Nephron (organoid): Measurements from ENCODE around the gene RCSD1.

Experiments used
- H3K27ac Mint-ChIP-seq, 3 experiments: 2 replicates each; pipeline ENCODE4 v1.8.0; 2020; ENCODE audit warnings: mixed read lengths in 3 of 3, mild to moderate bottlenecking in 2 of 3, moderate library complexity in 1 of 3
- H3K27me3 Mint-ChIP-seq: 2 replicates; pipeline ENCODE4 v1.8.0; 2021; ENCODE audit warnings: low read depth, mild to moderate bottlenecking, moderate library complexity, mixed read lengths
- H3K36me3 Mint-ChIP-seq: 2 replicates; pipeline ENCODE4 v1.8.0; 2020; ENCODE audit warnings: low read depth, mixed read lengths
- H3K4me1 Mint-ChIP-seq: 2 replicates; pipeline ENCODE4 v1.8.0; 2020; ENCODE audit warnings: mixed read lengths
- H3K4me3 Mint-ChIP-seq, 3 experiments: 2 replicates each; pipeline ENCODE4 v1.8.0; 2020; ENCODE audit warnings: mild to moderate bottlenecking in 3 of 3, mixed read lengths in 3 of 3, moderate library complexity in 2 of 3
- H3K9me3 Mint-ChIP-seq: 2 replicates; pipeline ENCODE4 v1.8.0; 2020; ENCODE audit warnings: mixed read lengths
- CTCF ChIP-seq, 3 experiments: fragments of 200-600 bp; sonication (generic); IDR thresholded peaks; one replicate each; pipeline ENCODE4 v1.5.0; 2021; ENCODE audit warnings: antibody characterized with exemption in 3 of 3; ENCODE audit not compliant: unreplicated experiment in 3 of 3

The RCSD1 gene

GRCh38 chr1:167654975-167655575 lies 25.0 kb downstream of the RCSD1 start:
- H3K27me3 Mint-ChIP-seq = peaks cover 12% of the 10 kb centered on the region
- peaks cover 51% of the 10 kb centered on the region for H3K4me1 Mint-ChIP-seq
- H3K27ac Mint-ChIP-seq = peak overlapping the region in 1 of 3 experiments; percentile 3
- H3K36me3 Mint-ChIP-seq = no peaks in the 10 kb centered on the region
- H3K9me3 Mint-ChIP-seq = no peaks in the 10 kb centered on the region
- H3K4me3 Mint-ChIP-seq = no peak overlapping the region
- TF ChIP-seq CTCF (IDR thresholded peaks at IDR 0.05; ENCODE audit: unreplicated experiment in 3 of 3) = no peak

- H3K27me3 Mint-ChIP-seq = peaks cover 9% of the 10 kb centered on the region
- H3K27ac Mint-ChIP-seq = no peak overlapping the region
- H3K4me1 Mint-ChIP-seq = peaks cover 48% of the 10 kb centered on the region
- TF ChIP-seq CTCF (IDR thresholded peaks at IDR 0.05; ENCODE audit: unreplicated experiment in 3 of 3) = no peak
- no peaks in the 10 kb centered on the region for H3K9me3 Mint-ChIP-seq
- no peak overlapping the region for H3K4me3 Mint-ChIP-seq
- no peaks in the 10 kb centered on the region for H3K36me3 Mint-ChIP-seq
Observed at GRCh38 chr1:167656657-167657056, 26.6 kb downstream of the RCSD1 start.

DNA sequence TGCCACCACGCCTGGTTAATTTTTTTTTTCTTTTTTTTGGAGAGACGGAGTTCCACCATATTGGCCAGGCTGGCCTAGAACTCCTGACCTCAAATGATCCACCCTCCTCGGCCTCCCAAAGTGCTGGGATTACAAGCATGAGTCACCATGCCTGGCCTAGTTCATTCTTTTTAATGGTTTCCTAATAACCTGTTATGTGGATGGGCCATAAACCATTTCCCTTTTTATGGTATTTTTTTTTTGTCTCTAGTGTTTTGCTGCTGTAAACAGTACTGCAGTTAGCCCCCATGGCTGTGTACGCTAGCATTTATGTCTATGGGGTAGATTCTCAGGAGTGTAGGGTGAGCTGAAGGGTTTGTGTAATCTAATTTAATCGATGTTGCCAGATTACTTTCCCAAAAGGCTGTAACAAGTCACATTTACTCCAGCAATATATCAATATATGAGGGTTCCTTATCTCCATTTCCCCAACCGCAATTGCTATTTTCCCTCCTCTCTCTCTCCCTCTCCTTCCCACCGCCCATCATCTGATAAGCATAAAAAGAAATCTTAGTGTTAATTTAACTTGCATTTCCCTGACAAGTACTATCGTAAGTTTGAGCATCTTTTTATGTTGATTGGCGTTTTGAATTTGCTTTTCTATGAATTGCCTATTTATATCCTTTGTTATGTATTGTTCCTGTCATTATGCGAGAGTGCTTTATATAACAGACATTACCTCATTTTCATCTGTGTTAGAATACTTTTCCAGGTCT lies 28.7 kb downstream of the RCSD1 start:
- Mint-ChIP-seq H3K36me3 (no peaks in the 10 kb centered on the region), H3K4me3 (no peak overlapping the region), H3K27me3 (peaks cover 9% of the 10 kb centered on the region), H3K9me3 (no peaks in the 10 kb centered on the region), H3K27ac (peak overlapping the region; percentile 10 to 74 (median 24)), H3K4me1 (peaks cover 55% of the 10 kb centered on the region)
- no peak for TF ChIP-seq CTCF (IDR thresholded peaks at IDR 0.05; ENCODE audit: unreplicated experiment in 3 of 3)

DNA sequence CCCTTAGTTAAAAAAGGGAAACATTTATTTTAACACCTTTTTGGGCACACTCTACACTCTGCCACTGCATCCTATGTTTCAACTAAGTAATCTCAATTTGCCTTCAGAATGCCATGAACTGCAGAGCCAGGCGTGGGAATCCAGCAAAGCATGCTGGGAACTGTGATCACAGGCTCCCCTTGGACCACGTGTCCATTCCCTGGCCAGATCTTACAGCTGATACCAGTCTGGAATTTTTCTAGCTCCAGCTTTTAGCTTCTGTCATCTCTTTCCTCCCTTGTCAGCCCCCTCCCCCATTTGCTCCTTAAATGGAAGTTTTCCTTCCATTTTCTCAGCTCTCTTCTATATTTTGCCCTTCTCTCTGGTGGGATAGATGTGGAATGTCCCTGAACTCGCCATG lies 29.4 kb downstream of the RCSD1 start:
- no peak overlapping the region for H3K4me3 Mint-ChIP-seq
- no peaks in the 10 kb centered on the region for H3K36me3 Mint-ChIP-seq
- H3K4me1 Mint-ChIP-seq = peaks cover 48% of the 10 kb centered on the region
- peak overlapping the region in 2 of 3 experiments; percentile 10 to 74 for H3K27ac Mint-ChIP-seq
- H3K9me3 Mint-ChIP-seq = no peaks in the 10 kb centered on the region
- H3K27me3 Mint-ChIP-seq = peaks cover 5% of the 10 kb centered on the region
- no peak for TF ChIP-seq CTCF (IDR thresholded peaks at IDR 0.05; ENCODE audit: unreplicated experiment in 3 of 3)

DNA sequence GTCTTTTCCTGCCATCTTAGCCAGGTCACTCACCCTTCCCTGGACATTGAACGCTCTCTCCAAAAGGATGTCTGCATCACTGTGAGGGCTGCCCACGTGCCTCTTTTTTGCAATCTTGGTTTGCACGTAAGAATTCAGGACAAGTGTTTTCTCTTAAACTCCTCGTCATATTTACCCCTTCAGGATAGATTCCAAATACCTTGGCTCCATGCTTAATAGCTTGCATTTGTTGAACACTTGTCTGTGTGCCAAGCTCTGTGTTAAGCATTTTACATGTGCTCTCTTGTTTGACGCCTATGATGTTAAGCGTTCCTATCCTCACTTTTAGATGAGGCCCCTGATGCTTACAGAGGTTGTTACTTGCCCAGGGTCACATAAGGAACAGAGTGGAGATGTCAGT lies 29.8 kb downstream of the RCSD1 start:
- H3K27ac Mint-ChIP-seq = peak overlapping the region in 1 of 3 experiments; percentile 74
- no peak for TF ChIP-seq CTCF (IDR thresholded peaks at IDR 0.05; ENCODE audit: unreplicated experiment in 3 of 3)
- H3K4me1 Mint-ChIP-seq = peaks cover 48% of the 10 kb centered on the region
- H3K9me3 Mint-ChIP-seq = no peaks in the 10 kb centered on the region
- H3K27me3 Mint-ChIP-seq = peaks cover 5% of the 10 kb centered on the region
- H3K36me3 Mint-ChIP-seq = no peaks in the 10 kb centered on the region
- no peak overlapping the region for H3K4me3 Mint-ChIP-seq
